ENCODE data around the gene FCHSD2. TPM values are rescaled to one million over a fixed set of nuclear protein-coding genes. Genes with fewer than 3 reads are reported as not detected.

Gene FCHSD2
- total and polyA plus RNA-seq, 2 donors (not counting 1 experiment from before 2014, with no cell fraction given) = 19.5 to 40.6 TPM

GRCh38 chr11:72896431-72896830 lies 245.7 kb downstream of the FCHSD2 start:
- no peak for DNase-seq (ENCODE audit: low read depth in 2 of 2)
- TF ChIP-seq EZH2 (IDR thresholded peaks at IDR 0.05; ENCODE audit: low read length, missing control alignments) (no peak), CTCF (conservative IDR thresholded peaks at IDR 0.05 in 1 of 2, IDR thresholded peaks at IDR 0.05 in 1 of 2; ENCODE audit: low read depth in 1 of 2, low read length in 2 of 2) (no peak)
- no peaks in the 10 kb centered on the region for H3K79me2 ChIP-seq (ENCODE audit: control insufficient read depth, insufficient read depth, low read length)

GRCh38 chr11:72890881-72891280 lies 251.2 kb downstream of the FCHSD2 start:
- H3K4me2 ChIP-seq (ENCODE audit: extremely low read depth, insufficient read depth, low read length) = no peak overlapping the region
- no peaks in the 10 kb centered on the region for H4K20me1 ChIP-seq (ENCODE audit: control insufficient read depth, extremely low read depth, insufficient read depth, low read length)
- no peak overlapping the region for H2AFZ ChIP-seq (ENCODE audit: low read length)
- no peaks in the 10 kb centered on the region for H3K36me3 ChIP-seq (ENCODE audit: control insufficient read depth, insufficient read depth, low read length)
- no peaks in the 10 kb centered on the region for H3K27me3 ChIP-seq (ENCODE audit: control insufficient read depth, insufficient read depth, low read length)
- H3K27ac ChIP-seq (ENCODE audit: insufficient read depth, low read length) = no peak overlapping the region
- no peaks in the 10 kb centered on the region for H3K79me2 ChIP-seq (ENCODE audit: control insufficient read depth, insufficient read depth, low read length)
- H3K9ac ChIP-seq (ENCODE audit: insufficient read depth, low read length) = no peak overlapping the region
- no peak for DNase-seq (ENCODE audit: low read depth in 2 of 2)
- H3K4me3 ChIP-seq (replicated peaks in 1 of 4; ENCODE audit: control extremely low read depth in 1 of 4, insufficient read depth in 1 of 4, low read depth in 3 of 4, low read length in 4 of 4) = no peak overlapping the region
- no peaks in the 10 kb centered on the region for H3K9me3 ChIP-seq (ENCODE audit: control insufficient read depth, insufficient read depth, low read depth, low read length)
- TF ChIP-seq EZH2 (IDR thresholded peaks at IDR 0.05; ENCODE audit: low read length, missing control alignments) (no peak), CTCF (conservative IDR thresholded peaks at IDR 0.05 in 1 of 2, IDR thresholded peaks at IDR 0.05 in 1 of 2; ENCODE audit: low read depth in 1 of 2, low read length in 2 of 2) (no peak)
- no peaks in the 10 kb centered on the region for H3K4me1 ChIP-seq (ENCODE audit: control insufficient read depth, extremely low read depth, insufficient read depth, low read length)

More at GRCh38 chr11:72896431-72896830, 245.7 kb downstream of the FCHSD2 start:
- H2AFZ ChIP-seq (ENCODE audit: low read length) = no peak overlapping the region
- H3K27ac ChIP-seq (ENCODE audit: insufficient read depth, low read length) = no peak overlapping the region
- no peak overlapping the region for H3K9ac ChIP-seq (ENCODE audit: insufficient read depth, low read length)
- H3K4me3 ChIP-seq (replicated peaks in 1 of 4; ENCODE audit: control extremely low read depth in 1 of 4, insufficient read depth in 1 of 4, low read depth in 3 of 4, low read length in 4 of 4) = no peak overlapping the region
- H3K9me3 ChIP-seq (ENCODE audit: control insufficient read depth, insufficient read depth, low read depth, low read length) = no peaks in the 10 kb centered on the region
- H3K27me3 ChIP-seq (ENCODE audit: control insufficient read depth, insufficient read depth, low read length) = no peaks in the 10 kb centered on the region
- no peaks in the 10 kb centered on the region for H3K4me1 ChIP-seq (ENCODE audit: control insufficient read depth, extremely low read depth, insufficient read depth, low read length)
- no peaks in the 10 kb centered on the region for H4K20me1 ChIP-seq (ENCODE audit: control insufficient read depth, extremely low read depth, insufficient read depth, low read length)
- no peak overlapping the region for H3K4me2 ChIP-seq (ENCODE audit: extremely low read depth, insufficient read depth, low read length)
- H3K36me3 ChIP-seq (ENCODE audit: control insufficient read depth, insufficient read depth, low read length) = peaks cover 2% of the 10 kb centered on the region

- H3K4me1 ChIP-seq (ENCODE audit: control insufficient read depth, extremely low read depth, insufficient read depth, low read length) = no peaks in the 10 kb centered on the region
- H3K36me3 ChIP-seq (ENCODE audit: control insufficient read depth, insufficient read depth, low read length) = no peaks in the 10 kb centered on the region
- TF ChIP-seq EZH2 (IDR thresholded peaks at IDR 0.05; ENCODE audit: low read length, missing control alignments) (no peak), CTCF (conservative IDR thresholded peaks at IDR 0.05 in 1 of 2, IDR thresholded peaks at IDR 0.05 in 1 of 2; ENCODE audit: low read depth in 1 of 2, low read length in 2 of 2) (no peak)
- H2AFZ ChIP-seq (ENCODE audit: low read length) = no peak overlapping the region
- H3K27ac ChIP-seq (ENCODE audit: insufficient read depth, low read length) = no peak overlapping the region
- H3K27me3 ChIP-seq (ENCODE audit: control insufficient read depth, insufficient read depth, low read length) = no peaks in the 10 kb centered on the region
- H3K79me2 ChIP-seq (ENCODE audit: control insufficient read depth, insufficient read depth, low read length) = no peaks in the 10 kb centered on the region
- H3K9ac ChIP-seq (ENCODE audit: insufficient read depth, low read length) = no peak overlapping the region
- H3K4me3 ChIP-seq (replicated peaks in 1 of 4; ENCODE audit: control extremely low read depth in 1 of 4, insufficient read depth in 1 of 4, low read depth in 3 of 4, low read length in 4 of 4) = no peak overlapping the region
- DNase-seq (ENCODE audit: low read depth in 2 of 2) = no peak
- H3K9me3 ChIP-seq (ENCODE audit: control insufficient read depth, insufficient read depth, low read depth, low read length) = no peaks in the 10 kb centered on the region
- no peak overlapping the region for H3K4me2 ChIP-seq (ENCODE audit: extremely low read depth, insufficient read depth, low read length)
- H4K20me1 ChIP-seq (ENCODE audit: control insufficient read depth, extremely low read depth, insufficient read depth, low read length) = no peaks in the 10 kb centered on the region
Observed at GRCh38 chr11:72886619-72887018, 255.5 kb downstream of the FCHSD2 start.
